ENCODE measurements around the gene SLC25A26.

DNA sequence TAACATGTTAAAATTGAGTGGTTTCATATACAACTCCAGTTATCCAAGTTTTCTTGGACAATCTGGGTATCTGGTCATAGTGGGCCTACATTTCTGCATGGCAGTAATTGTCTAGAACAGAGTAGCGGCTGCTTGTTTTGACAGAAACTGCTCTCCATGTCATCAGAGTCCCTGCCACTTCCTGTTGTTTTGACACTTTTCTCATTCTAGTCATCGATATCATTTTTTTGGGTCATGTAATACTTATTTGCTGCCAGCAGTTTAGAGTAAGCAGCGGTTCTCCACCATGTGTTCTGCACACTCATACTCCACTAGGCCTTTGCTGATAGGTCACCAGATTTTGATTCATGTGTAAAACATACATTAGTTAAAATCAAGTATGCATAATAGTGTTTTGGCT, 81.5 kb downstream of the SLC25A26 start:
- TF ChIP-seq, protein P1, sequence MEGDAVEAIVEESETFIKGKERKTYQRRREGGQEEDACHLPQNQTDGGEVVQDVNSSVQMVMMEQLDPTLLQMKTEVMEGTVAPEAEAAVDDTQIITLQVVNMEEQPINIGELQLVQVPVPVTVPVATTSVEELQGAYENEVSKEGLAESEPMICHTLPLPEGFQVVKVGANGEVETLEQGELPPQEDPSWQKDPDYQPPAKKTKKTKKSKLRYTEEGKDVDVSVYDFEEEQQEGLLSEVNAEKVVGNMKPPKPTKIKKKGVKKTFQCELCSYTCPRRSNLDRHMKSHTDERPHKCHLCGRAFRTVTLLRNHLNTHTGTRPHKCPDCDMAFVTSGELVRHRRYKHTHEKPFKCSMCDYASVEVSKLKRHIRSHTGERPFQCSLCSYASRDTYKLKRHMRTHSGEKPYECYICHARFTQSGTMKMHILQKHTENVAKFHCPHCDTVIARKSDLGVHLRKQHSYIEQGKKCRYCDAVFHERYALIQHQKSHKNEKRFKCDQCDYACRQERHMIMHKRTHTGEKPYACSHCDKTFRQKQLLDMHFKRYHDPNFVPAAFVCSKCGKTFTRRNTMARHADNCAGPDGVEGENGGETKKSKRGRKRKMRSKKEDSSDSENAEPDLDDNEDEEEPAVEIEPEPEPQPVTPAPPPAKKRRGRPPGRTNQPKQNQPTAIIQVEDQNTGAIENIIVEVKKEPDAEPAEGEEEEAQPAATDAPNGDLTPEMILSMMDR (IDR thresholded peaks at IDR 0.05; ENCODE audit: poor library complexity): no peak
- TF ChIP-seq EZH2 (IDR thresholded peaks at IDR 0.05; ENCODE audit: borderline replicate concordance) (no peak), EZH2phosphoT487 (IDR thresholded peaks at IDR 0.05; ENCODE audit: low read depth, severe bottlenecking, unreplicated experiment) (no peak)

Measured in hepatocyte (in vitro differentiated cells).